HG03175 (cell line): ENCODE results near the gene SYNPR.
"Not testable (repeated sequence)": the region's sequence is repeated elsewhere in the genome, so short reads cannot be mapped to it uniquely, and the experiment has no call there.

Experiments
- ATAC-seq: cut with Tn5 transposase; IDR thresholded peaks from one replicate; pipeline ENCODE4 v1.9.1; 2021; ENCODE audit warnings: mild to moderate bottlenecking, moderate library complexity; ENCODE audit not compliant: unreplicated experiment

SYNPR gene

GRCh38 chr3:63609408-63609807 is 331.3 kb downstream of the SYNPR start:
- no peak for ATAC-seq

GRCh38 chr3:63609834-63610233 is 331.7 kb downstream of the SYNPR start:
- no peak for ATAC-seq

DNA sequence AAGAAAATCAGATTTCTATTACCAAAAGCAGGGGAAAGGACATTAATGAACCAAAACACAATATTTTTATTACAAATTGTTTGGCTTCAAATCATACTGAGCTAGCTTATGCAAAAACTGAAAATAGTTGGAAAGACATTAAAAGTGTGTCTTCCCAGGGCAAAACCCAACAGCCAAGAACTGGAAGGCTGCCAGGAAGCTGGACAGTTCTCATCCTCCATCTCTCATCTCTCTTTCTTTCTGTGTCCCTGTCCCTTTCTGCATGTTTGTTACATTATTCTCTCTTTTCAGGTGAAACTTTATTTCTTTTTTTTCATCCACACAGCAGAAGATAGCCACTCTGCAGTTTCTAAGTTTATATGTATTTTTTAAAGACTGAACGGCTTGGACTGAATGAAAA is 333.3 kb downstream of the SYNPR start:
- ATAC-seq, result no peak

GRCh38 chr3:63613561-63613960 is 335.5 kb downstream of the SYNPR start:
- no peak for ATAC-seq

- no peak for ATAC-seq
Measured at GRCh38 chr3:63617391-63617790, 339.3 kb downstream of the SYNPR start.

DNA sequence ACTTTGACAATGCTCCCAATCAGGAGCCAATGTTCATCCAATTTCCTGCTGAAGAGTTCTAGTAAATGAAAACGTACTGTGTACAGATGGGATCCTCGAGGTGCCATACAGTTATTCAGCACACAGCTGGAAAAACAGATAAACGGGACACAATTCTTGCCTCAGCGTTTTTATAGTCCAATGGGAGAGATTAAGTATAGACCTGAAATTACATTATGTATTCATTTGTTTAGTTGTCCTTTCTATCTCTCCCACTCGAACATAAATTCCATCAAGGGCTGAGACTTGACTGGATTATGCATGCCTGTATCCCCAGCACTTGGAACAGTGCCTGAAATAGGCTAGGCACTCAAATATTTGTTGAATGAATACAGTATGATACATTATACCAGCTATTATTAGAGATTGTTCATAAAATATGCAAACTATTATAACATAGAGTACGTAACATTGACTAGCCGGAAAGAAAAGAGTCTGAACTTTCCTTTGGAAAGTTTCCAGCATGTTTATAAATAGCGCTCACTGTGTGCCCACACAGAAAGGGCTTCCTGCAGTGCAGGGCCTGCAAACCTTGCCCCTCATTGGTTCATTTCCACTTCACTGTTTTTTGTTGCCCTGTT is 346.9 kb downstream of the SYNPR start:
- no peak for ATAC-seq

GRCh38 chr3:63631670-63632069 is 353.6 kb downstream of the SYNPR start:
- no peak for ATAC-seq

GRCh38 chr3:63635186-63635585 is 357.1 kb downstream of the SYNPR start:
- no peak for ATAC-seq

DNA sequence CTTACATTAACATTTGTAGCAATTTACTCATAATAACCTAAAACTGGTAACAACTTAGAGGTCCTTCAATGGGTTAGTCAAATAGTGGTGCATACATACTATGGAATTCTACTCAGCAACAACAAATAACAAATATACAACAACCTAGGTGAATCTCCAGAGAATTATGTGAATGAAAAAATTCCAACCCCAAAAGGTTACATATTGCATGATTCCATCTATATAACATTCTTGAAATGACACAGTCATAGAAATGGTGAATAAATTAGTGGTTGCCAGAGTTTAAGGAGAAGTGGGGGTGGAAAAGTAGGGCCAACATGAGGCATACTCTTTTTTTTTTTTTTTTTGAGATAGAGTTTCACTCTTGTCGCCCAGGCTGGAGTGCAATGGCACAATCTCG is 361.7 kb downstream of the SYNPR start:
- ATAC-seq, result no peak

DNA sequence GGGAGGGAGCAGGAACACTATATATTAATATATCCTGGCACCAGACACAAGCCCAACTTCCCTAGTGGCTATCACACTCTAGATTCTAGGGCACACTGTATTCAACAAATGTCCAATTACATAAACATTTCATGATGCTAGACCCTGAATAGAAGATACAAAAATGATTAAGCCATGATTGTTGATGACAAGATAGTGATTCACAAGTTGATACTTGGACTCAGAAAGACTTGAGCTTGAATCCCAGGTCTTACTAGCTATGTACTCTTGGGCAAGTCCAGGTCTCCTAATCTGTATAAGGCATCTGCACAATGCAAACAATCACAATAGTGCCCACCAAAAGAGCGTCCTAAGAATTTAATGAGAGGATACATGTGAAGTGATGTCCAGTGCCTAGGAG is 364.4 kb downstream of the SYNPR start:
- ATAC-seq, result no peak

DNA sequence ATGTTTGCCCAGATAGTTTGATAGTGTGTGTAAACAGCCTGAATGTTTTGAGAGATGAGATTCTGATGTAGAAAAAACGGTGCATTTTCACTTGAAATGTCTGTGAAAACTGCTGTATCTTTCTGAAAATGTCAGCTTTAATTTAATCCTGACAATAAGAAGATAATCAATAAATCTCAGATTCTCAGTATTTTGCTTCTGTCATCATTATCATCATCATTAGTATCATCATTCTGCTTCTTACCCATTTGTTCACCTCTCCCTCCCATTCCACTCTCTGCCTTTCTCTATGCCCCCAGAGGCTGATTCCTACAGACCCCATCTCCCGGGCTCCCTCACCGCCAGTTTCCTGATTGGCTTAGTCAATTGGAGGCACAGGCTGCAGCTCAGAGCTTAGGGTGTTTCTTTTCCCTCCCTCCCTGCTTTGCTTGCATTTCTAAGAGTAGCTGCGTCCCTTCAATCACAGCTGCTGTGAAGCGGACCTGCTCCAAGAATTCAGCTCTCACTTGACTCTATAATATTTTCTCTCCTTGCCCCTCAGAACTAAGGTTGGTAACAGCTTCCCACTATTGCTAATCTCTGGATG is 366.2 kb downstream of the SYNPR start:
- ATAC-seq, result no peak

DNA sequence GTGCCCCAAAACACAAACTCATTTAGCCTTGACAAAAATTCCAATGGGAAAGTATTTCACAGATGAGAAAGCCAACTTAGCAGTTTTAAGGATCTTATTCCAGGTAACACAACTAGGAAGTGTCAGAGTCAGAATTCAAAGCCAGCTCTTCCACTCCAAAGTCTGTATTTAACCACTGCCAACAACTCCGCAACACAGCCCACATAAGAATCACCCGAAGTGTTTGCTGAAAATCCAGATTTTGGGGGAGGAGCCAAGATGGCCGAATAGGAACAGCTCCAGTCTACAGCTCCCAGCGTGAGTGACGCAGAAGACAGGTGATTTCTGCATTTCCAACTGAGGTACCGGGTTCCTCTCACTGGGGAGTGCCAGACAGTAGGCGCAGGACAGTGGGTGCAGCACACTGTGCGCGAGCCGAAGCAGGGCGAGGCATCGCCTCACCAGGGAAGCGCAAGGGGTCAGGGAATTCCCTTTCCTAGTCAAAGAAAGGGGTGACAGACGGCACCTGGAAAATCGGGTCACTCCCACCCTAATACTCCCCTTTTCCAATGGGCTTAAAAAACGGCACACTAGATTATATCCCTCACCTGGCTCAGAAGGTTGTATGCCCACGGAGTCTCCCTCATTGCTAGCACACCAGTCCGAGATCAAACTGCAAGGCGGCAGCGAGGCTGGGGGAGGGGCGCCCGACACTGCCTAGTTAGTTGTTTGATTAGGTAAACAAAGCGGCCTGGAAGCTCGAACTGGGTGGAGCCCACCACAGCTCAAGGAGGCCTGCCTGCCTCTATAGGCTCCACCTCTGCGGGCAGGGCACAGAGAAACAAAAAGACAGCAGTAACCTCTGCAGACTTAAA is 367.0 kb downstream of the SYNPR start:
- not testable (repeated sequence) for ATAC-seq

GRCh38 chr3:63652066-63652725 is 374.1 kb downstream of the SYNPR start, which contains the start of gene SNTN:
Gene SNTN, plus strand, starts transcription at chr3:63652675. Its CDS starts 13 bp downstream, at chr3:63652688.
- no peak for ATAC-seq

DNA sequence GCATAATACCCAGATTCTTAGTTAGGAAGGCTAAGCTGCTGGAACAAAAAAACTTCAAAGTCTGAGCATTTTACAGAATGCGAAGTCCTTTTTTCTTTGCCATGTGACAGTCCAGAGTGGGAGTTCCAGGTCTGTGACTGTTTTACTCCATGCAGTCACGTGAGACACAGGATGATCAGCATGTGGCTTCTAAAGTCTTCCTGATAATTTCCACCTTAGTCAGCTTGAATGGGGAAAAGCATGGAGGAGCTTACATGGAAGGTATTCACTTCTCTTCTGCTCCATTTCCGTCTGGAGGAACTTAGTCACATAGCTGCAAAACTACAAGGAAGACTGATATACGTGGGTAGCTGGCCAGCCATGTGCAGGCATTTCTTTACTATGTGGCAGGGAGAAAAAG is 376.1 kb downstream of the SYNPR start:
- ATAC-seq, result no peak

- ATAC-seq, result no peak
Measured at GRCh38 chr3:63654931-63655330, 376.8 kb downstream of the SYNPR start.

GRCh38 chr3:63655519-63655918 is 377.4 kb downstream of the SYNPR start:
- ATAC-seq, result no peak

- no peak for ATAC-seq
Measured at GRCh38 chr3:63656786-63657185, 378.7 kb downstream of the SYNPR start.

DNA sequence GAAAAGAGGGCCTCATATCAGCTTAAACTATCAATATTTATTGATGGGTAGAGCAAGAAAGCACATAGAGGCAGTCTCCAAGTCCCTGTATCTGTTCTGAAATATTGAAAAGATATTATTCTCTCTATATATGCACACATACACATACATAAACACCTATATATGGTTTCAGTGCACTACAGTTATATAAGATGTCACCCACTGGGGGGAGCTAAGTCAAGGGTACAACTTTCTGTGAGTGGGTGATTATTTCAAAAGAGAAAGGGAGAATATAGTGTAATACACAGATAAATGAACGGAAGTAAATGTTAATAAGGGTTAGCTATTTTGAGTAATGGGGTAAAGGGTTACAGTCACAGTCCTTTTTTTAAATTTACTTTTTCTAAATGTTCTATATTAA is 383.1 kb downstream of the SYNPR start:
- ATAC-seq, result no peak

- no peak for ATAC-seq
Measured at GRCh38 chr3:63662011-63662410, 383.9 kb downstream of the SYNPR start.

DNA sequence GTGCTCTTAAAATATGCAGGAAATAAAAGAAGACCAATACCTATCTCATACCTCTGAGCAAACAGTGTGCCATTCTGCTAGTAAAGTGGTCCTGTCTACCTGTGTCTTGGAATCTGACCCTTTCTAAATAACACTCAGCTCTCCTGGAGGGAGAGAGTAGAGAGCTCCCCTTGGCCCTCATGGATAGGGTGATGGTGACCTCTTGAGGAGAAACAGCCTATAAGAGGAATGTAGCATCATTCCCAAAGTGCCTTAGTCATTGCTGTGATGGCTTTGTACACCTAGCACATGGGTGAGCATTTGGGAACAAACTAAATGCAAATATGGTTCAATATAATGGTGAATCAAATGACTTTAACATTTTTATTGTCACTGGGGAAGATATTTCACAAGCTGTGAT is 384.4 kb downstream of the SYNPR start:
- ATAC-seq, result no peak
